H1 (cell line): Measurements from ENCODE around the gene ITGB2. TPM values are rescaled to one million over a fixed set of nuclear protein-coding genes. Genes with fewer than 3 reads are reported as not detected.

Experiments
- CTCF ChIA-PET: fragments of 300-600 bp; sonication (Branson Sonifier 250); formaldehyde crosslinking; loops from one replicate; lab custom pipeline; 2021; ENCODE audit not compliant: partially characterized antibody; lab: Charles Lee
- POLR2A ChIA-PET: fragments of 300-600 bp; sonication (Branson Sonifier 250); formaldehyde crosslinking; loops from one replicate; lab custom pipeline; 2021; ENCODE audit warnings: inconsistent platforms; ENCODE audit not compliant: partially characterized antibody; lab: Charles Lee
- DNase-seq, 2 experiments: peaks; one replicate each; pipeline versions ENCODE4 v3.0.0 to v3.0.0-alpha.2; 2010 to 2022; ENCODE audit warnings: low spot score in 2 of 2, low read depth in 1 of 2, mixed read lengths in 1 of 2
- FAIRE-seq: peaks from 2 replicates; lab custom pipeline; 2011; peaks lifted over from hg19 to GRCh38; lab: Jason Lieb, UNC
- H2AFZ ChIP-seq: 2 replicates; pipeline ENCODE4 v1.8.1; 2012; ENCODE audit warnings: low read length, inconsistent platforms
- H2AK5ac ChIP-seq: 2 replicates; pipeline ENCODE4 v1.6.1; 2013; ENCODE audit warnings: low read depth, low read length
- H2BK120ac ChIP-seq: replicated peaks from 2 replicates; pipeline ENCODE3; 2013; ENCODE audit warnings: low read depth, low read length, inconsistent platforms
- H2BK12ac ChIP-seq: 2 replicates; pipeline ENCODE4 v1.6.1; 2013; ENCODE audit warnings: low read depth, low read length
- H2BK15ac ChIP-seq: 2 replicates; pipeline ENCODE4 v1.6.1; 2013; ENCODE audit warnings: low read length
- H2BK20ac ChIP-seq: 2 replicates; pipeline ENCODE4 v1.6.1; 2013; ENCODE audit warnings: low read length
- H2BK5ac ChIP-seq: 2 replicates; pipeline ENCODE4 v1.6.1; 2013; ENCODE audit warnings: low read depth, low read length
- H3K14ac ChIP-seq: 2 replicates; pipeline ENCODE4 v1.6.1; 2013; ENCODE audit warnings: inconsistent platforms; ENCODE audit not compliant: insufficient read length
- H3K18ac ChIP-seq: 2 replicates; pipeline ENCODE4 v1.6.1; 2013; ENCODE audit warnings: low read length; ENCODE audit errors: extremely low read depth
- H3K23ac ChIP-seq: 2 replicates; pipeline ENCODE4 v1.6.1; 2013; ENCODE audit warnings: inconsistent platforms; ENCODE audit not compliant: insufficient read length
- H3K23me2 ChIP-seq: 2 replicates; pipeline ENCODE4 v1.6.1; 2013; ENCODE audit warnings: low read depth, low read length
- H3K27ac ChIP-seq: 2 replicates; pipeline ENCODE4 v1.6.1; 2011; ENCODE audit warnings: low read depth, low read length, inconsistent platforms
- H3K27me3 ChIP-seq, 4 experiments: replicated peaks in 1 of 4; 1 replicate in 1 of 4; 2 replicates in 3 of 4; pipeline versions ENCODE4 v1.6.1 to v1.8.1; 2011 to 2013; ENCODE audit warnings: low read length in 3 of 4, mild to moderate bottlenecking in 3 of 4, inconsistent platforms in 2 of 4, mixed read lengths in 2 of 4, moderate library complexity in 1 of 4; ENCODE audit not compliant: control insufficient read depth in 3 of 4, insufficient read depth in 3 of 4; ENCODE audit errors: extremely low read depth in 1 of 4
- H3K36me3 ChIP-seq, 4 experiments: 2 replicates each; pipeline versions ENCODE4 v1.6.1 to v1.8.1; 2011 to 2013; ENCODE audit warnings: mild to moderate bottlenecking in 4 of 4, low read length in 3 of 4, moderate library complexity in 2 of 4, control low read depth in 1 of 4, inconsistent platforms in 1 of 4; ENCODE audit not compliant: insufficient read depth in 4 of 4, control insufficient read depth in 2 of 4
- H3K4ac ChIP-seq: replicated peaks from 2 replicates; pipeline ENCODE3; 2013; ENCODE audit warnings: low read length, low read depth, mixed read lengths, inconsistent platforms; ENCODE audit not compliant: insufficient read length
- H3K4me1 ChIP-seq, 4 experiments: replicated peaks in 1 of 4; 1 replicate in 1 of 4; 2 replicates in 3 of 4; pipeline versions ENCODE4 v1.6.1 to v1.8.1; 2011 to 2013; ENCODE audit warnings: low read length in 3 of 4, inconsistent platforms in 2 of 4, mixed read lengths in 1 of 4; ENCODE audit not compliant: insufficient read depth in 4 of 4, control insufficient read depth in 3 of 4
- H3K4me2 ChIP-seq, 2 experiments: 2 replicates each; pipeline versions ENCODE4 v1.6.1 to v1.8.1; 2011 to 2013; ENCODE audit warnings: low read depth in 2 of 2, low read length in 2 of 2, control low read depth in 1 of 2, inconsistent platforms in 1 of 2, mild to moderate bottlenecking in 1 of 2; ENCODE audit not compliant: insufficient read depth in 1 of 2
- H3K4me3 ChIP-seq, 4 experiments: fragments of 200-600, 300-600 bp in 1 of 4; sonication (generic), shearing (Covaris generic), sonication (Bioruptor Twin) in 1 of 4; 2 replicates each; pipeline versions ENCODE4 v1.5.1 to v1.8.1; 2011 to 2016; ENCODE audit warnings: low read length in 4 of 4, low read depth in 3 of 4, control low read depth in 2 of 4, inconsistent platforms in 2 of 4, mild to moderate bottlenecking in 2 of 4, mixed read lengths in 1 of 4, moderate library complexity in 1 of 4; ENCODE audit not compliant: insufficient read depth in 2 of 4; ENCODE audit errors: extremely low read depth in 1 of 4
- H3K56ac ChIP-seq: replicated peaks from 2 replicates; pipeline ENCODE3; 2013; ENCODE audit warnings: low read depth, mild to moderate bottlenecking, mixed read lengths, low read length, inconsistent platforms; ENCODE audit not compliant: insufficient read length
- H3K79me1 ChIP-seq: 2 replicates; pipeline ENCODE4 v1.6.1; 2013; ENCODE audit warnings: low read depth, low read length, control low read depth
- H3K79me2 ChIP-seq, 2 experiments: 2 replicates each; pipeline versions ENCODE4 v1.6.1 to v1.8.1; 2012 to 2013; ENCODE audit warnings: low read length in 2 of 2, mild to moderate bottlenecking in 2 of 2, inconsistent platforms in 1 of 2; ENCODE audit not compliant: insufficient read depth in 2 of 2, control insufficient read depth in 1 of 2
- H3K9ac ChIP-seq, 4 experiments: replicated peaks in 1 of 4; 1 replicate in 1 of 4; 2 replicates in 3 of 4; pipeline versions ENCODE4 v1.6.1 to v1.8.1; 2011 to 2013; ENCODE audit warnings: low read depth in 3 of 4, low read length in 3 of 4, control low read depth in 2 of 4, mild to moderate bottlenecking in 2 of 4, moderate library complexity in 2 of 4, inconsistent platforms in 1 of 4; ENCODE audit errors: extremely low read depth in 1 of 4
- H3K9me3 ChIP-seq, 2 experiments: 2 replicates each; pipeline versions ENCODE4 v1.6.1 to v1.8.1; 2012 to 2013; ENCODE audit warnings: mild to moderate bottlenecking in 2 of 2, moderate library complexity in 2 of 2, control low read depth in 1 of 2, inconsistent platforms in 1 of 2, low read depth in 1 of 2, low read length in 1 of 2, mixed read lengths in 1 of 2; ENCODE audit not compliant: insufficient read depth in 2 of 2
- H4K20me1 ChIP-seq, 2 experiments: replicated peaks in 1 of 2; 2 replicates each; pipeline versions ENCODE3 to v1.8.1; 2011 to 2013; ENCODE audit warnings: inconsistent platforms in 2 of 2, low read length in 2 of 2, mild to moderate bottlenecking in 1 of 2; ENCODE audit not compliant: insufficient read depth in 2 of 2, control insufficient read depth in 1 of 2
- H4K5ac ChIP-seq: 2 replicates; pipeline ENCODE4 v1.6.1; 2013; ENCODE audit warnings: low read length, low read depth, mixed read lengths, inconsistent platforms; ENCODE audit not compliant: insufficient read length
- H4K8ac ChIP-seq: 2 replicates; pipeline ENCODE4 v1.8.0; 2013; ENCODE audit warnings: mild to moderate bottlenecking, moderate library complexity, low read length, inconsistent platforms; ENCODE audit not compliant: insufficient read depth; ENCODE audit errors: extremely low read depth
- H4K91ac ChIP-seq: replicated peaks from 2 replicates; pipeline ENCODE3; 2013; ENCODE audit warnings: low read length, mixed read lengths, inconsistent platforms; ENCODE audit not compliant: insufficient read length
- ASH2L ChIP-seq: fragments of 200-600, 300-600 bp; sonication (generic); IDR thresholded peaks from one replicate; pipeline ENCODE4 v1.7.1; 2017; ENCODE audit warnings: low read length
- CBX5 ChIP-seq: fragments of 300-800, 300-1000 bp; sonication (generic); IDR thresholded peaks from 2 replicates; pipeline ENCODE4 v1.7.1; 2016; ENCODE audit warnings: antibody characterized with exemption, low read length, low read depth
- CHD1 ChIP-seq: IDR thresholded peaks from 2 replicates; pipeline ENCODE4 v1.6.1; 2012; ENCODE audit warnings: low read depth, low read length, improper control_type of control experiment
- CHD2 ChIP-seq: IDR thresholded peaks from 2 replicates; pipeline ENCODE4 v1.6.1; 2012; ENCODE audit warnings: low read length, improper control_type of control experiment
- CREB1 ChIP-seq: IDR thresholded peaks from 2 replicates; pipeline ENCODE4 v1.6.1; 2012; ENCODE audit warnings: inconsistent platforms
- CTBP2 ChIP-seq: IDR thresholded peaks from 2 replicates; pipeline ENCODE4 v1.7.0; 2011; ENCODE audit warnings: borderline replicate concordance, mild to moderate bottlenecking, moderate library complexity, mixed read lengths, low read length; ENCODE audit not compliant: insufficient read depth, insufficient read length
- EGR1 ChIP-seq: IDR thresholded peaks from 2 replicates; pipeline ENCODE4 v1.6.1; 2011; ENCODE audit warnings: low read depth, low read length, borderline replicate concordance
- GTF2F1 ChIP-seq: IDR thresholded peaks from 2 replicates; pipeline ENCODE4 v1.6.1; 2012; ENCODE audit warnings: low read depth, low read length, improper control_type of control experiment, borderline replicate concordance
- MAFK ChIP-seq: IDR thresholded peaks from 2 replicates; pipeline ENCODE4 v1.6.1; 2012; ENCODE audit warnings: low read depth, mild to moderate bottlenecking, improper control_type of control experiment, low read length
- RAD21 ChIP-seq, 2 experiments: IDR thresholded peaks in 1 of 2; conservative IDR thresholded peaks in 1 of 2; 2 replicates each; pipeline ENCODE4 v1.6.1; 2011; ENCODE audit warnings: low read depth in 2 of 2, low read length in 2 of 2, improper control_type of control experiment in 1 of 2, inconsistent platforms in 1 of 2, mild to moderate bottlenecking in 1 of 2, moderate library complexity in 1 of 2
- RBBP5 ChIP-seq: IDR thresholded peaks from 2 replicates; pipeline ENCODE4 v1.7.1; 2012; ENCODE audit warnings: low read depth, mild to moderate bottlenecking, inconsistent platforms, low read length, moderate library complexity, borderline replicate concordance
- RNF2 ChIP-seq: fragments of 200-900, 300-1000 bp; sonication (generic); IDR thresholded peaks from 2 replicates; pipeline ENCODE4 v1.7.1; 2016; ENCODE audit warnings: borderline replicate concordance, low read depth, mild to moderate bottlenecking, antibody characterized with exemption, low read length; ENCODE audit not compliant: poor library complexity, severe bottlenecking; ENCODE audit errors: missing control alignments
- TEAD4 ChIP-seq: IDR thresholded peaks from 2 replicates; pipeline ENCODE4 v1.6.1; 2012; ENCODE audit warnings: low read depth, low read length, inconsistent platforms, mixed read lengths
- WGBS, 2 experiments: shearing (Covaris generic) in 1 of 2; methylation state at CpG; one replicate each; pipeline versions ENCODE4 v1.1.6 to v1.1.7; 2013 to 2015; ENCODE audit warnings: low lambda C conversion rate in 2 of 2, mixed read lengths in 2 of 2, inconsistent platforms in 1 of 2, low coverage in 1 of 2, missing lambda C conversion rate in 1 of 2; ENCODE audit not compliant: insufficient replicate concordance in 2 of 2, insufficient coverage in 1 of 2, insufficient read length in 1 of 2; ENCODE audit errors: extremely low coverage in 1 of 2, missing lambda C conversion rate in 1 of 2; 5-methylcytosine and 5-hydroxymethylcytosine counted together
- polyA plus RNA-seq, 7 experiments: library from polyadenylated mRNA; depleted of rRNA in 3 of 7; stranded (reverse) in 5 of 7; unstranded in 2 of 7; fragments of >200 nt in 5 of 7; fragments of 200-250 nt in 2 of 7; gene quantifications; 1 replicate in 5 of 7; 2 replicates in 1 of 7; 4 replicates in 1 of 7; pipeline versions ENCODE4 v1.2.1 to v1.2.3, GENCODE V29; 2011 to 2013; ENCODE audit warnings: missing spikeins in 2 of 7, mixed read lengths in 2 of 7
- total RNA-seq: library from RNA; stranded (reverse); fragmentation: NEBNext Ultra II Directional; extraction: Animal tissue kit (Norgen Biotek cat#: 25700); gene quantifications from 2 replicates; pipeline ENCODE4 v1.2.1, GENCODE V29; 2021

ITGB2 gene
- total and polyA plus RNA-seq, 2 of the 8 experiments (the other 6 are each of a cell fraction or from before 2014, with no cell fraction given): 0.24 to 0.63 TPM

DNA sequence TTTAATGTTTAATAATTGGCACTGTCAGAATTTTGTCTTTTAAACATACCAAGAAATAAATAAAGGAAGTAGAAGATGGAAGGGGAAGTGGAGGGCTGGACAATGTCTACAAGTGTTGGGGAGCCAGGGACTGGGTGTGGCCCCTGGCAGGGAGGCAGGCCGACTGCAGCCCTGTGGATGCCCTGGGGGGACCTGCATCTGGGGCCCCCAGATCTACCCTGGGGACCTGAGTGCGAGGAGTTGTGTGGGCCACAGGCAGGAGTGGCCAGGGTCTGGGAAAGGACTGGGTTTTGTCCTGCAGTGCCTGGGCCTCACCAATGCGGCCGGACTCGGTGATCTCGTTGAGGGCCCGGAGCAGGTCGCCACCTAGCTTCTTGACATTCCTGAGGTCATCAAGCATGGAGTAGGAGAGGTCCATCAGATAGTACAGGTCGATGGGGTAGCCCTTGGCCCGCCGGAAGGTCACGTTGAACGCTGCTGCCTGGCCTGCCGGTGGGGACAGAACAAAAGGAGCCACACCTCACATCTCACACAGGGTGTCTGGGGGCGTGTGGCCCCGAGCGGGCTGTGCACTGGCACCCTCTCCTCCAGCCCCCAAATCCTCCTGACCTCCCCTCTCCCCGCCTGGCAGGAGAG, 17.5 kb downstream of the ITGB2 start:
- ChIA-PET POLR2A (no interaction called here), CTCF (no interaction called here)
- Histone ChIP-seq H4K91ac (no peak overlapping the region), H3K4me1 (peaks cover 0 to 9% (median under 1%) of the 10 kb centered on the region in 4 experiments; a peak in 3 of 7 replicates), H3K56ac (no peak overlapping the region), H2BK120ac (no peak overlapping the region), H2AFZ (no peak overlapping the region), H3K27ac (no peak overlapping the region), H2BK12ac (no peak overlapping the region), H2AK5ac (no peak overlapping the region), H3K4me2 (no peak overlapping the region), H3K9me3 (no peaks in the 10 kb centered on the region; a peak in 1 of 4 replicates), H3K9ac (no peak overlapping the region), H3K79me2 (no peaks in the 10 kb centered on the region), H3K14ac (no peak overlapping the region), H3K23me2 (peaks cover 6% of the 10 kb centered on the region; the same call in 1 of the 2 replicates), H4K8ac (no peak overlapping the region; the same call in 1 of the 2 replicates), H3K79me1 (no peaks in the 10 kb centered on the region), H2BK20ac (no peak overlapping the region), H2BK15ac (no peak overlapping the region), H3K36me3 (no peaks in the 10 kb centered on the region; a peak in 1 of 8 replicates), H4K5ac (no peak overlapping the region), H4K20me1 (peaks cover 0 to 11% of the 10 kb centered on the region in 2 experiments), H2BK5ac (no peak overlapping the region), H3K18ac (no peak overlapping the region), H3K23ac (no peak overlapping the region), H3K4me3 (no peak overlapping the region), H3K27me3 (peaks cover 0 to 2% (median under 1%) of the 10 kb centered on the region in 4 experiments; a peak in 1 of 7 replicates), H3K4ac (no peak overlapping the region)
- 94% methylated on average over 18 of the region's 18 CpGs; no CpG with 5 or more reads in 1 of the 2 experiments for WGBS, 2 experiments
- no peak for DNase-seq
- no peak for FAIRE-seq
- TF ChIP-seq ASH2L (no peak), CBX5 (no peak), CHD2 (no peak), RNF2 (no peak), TEAD4 (no peak), CREB1 (no peak), CHD1 (no peak), CTBP2 (no peak), EGR1 (no peak), RBBP5 (no peak), RAD21 (IDR thresholded peaks at IDR 0.05 in 1 of 2, conservative IDR thresholded peaks at IDR 0.05 in 1 of 2; ENCODE audit: low read depth in 2 of 2, low read length in 2 of 2) (no peak), GTF2F1 (no peak), MAFK (no peak)
